Calu3 (cell line): ENCODE measurements around the gene COPB2. TPM values are rescaled to one million over a fixed set of nuclear protein-coding genes. Genes with fewer than 3 reads are reported as not detected.

ENCODE experiments used
- BruUV-seq: library from RNA; stranded (reverse); fragments of 400-500 nt; replicated peaks from 2 replicates; lab custom pipeline; 2021; lab: Mats Ljungman, UMichigan
- CTCF ChIA-PET: fragments of 300-600 bp; sonication (Branson Sonifier 250); formaldehyde crosslinking; loops from one replicate; lab custom pipeline; 2022; ENCODE audit warnings: antibody characterized with exemption; lab: Charles Lee
- DNase-seq: peaks from one replicate; pipeline ENCODE4 v3.0.0; 2022
- H3K27ac Mint-ChIP-seq: one replicate; pipeline ENCODE4 v1.8.0; 2022; ENCODE audit warnings: mixed read lengths; ENCODE audit not compliant: unreplicated experiment
- H3K27me3 Mint-ChIP-seq: one replicate; pipeline ENCODE4 v1.8.0; 2022; ENCODE audit warnings: mixed read lengths; ENCODE audit not compliant: unreplicated experiment
- H3K36me3 Mint-ChIP-seq: one replicate; pipeline ENCODE4 v1.8.0; 2022; ENCODE audit warnings: mild to moderate bottlenecking, moderate library complexity, mixed read lengths; ENCODE audit not compliant: insufficient read depth, unreplicated experiment
- H3K4me1 Mint-ChIP-seq: one replicate; pipeline ENCODE4 v1.8.0; 2022; ENCODE audit warnings: mild to moderate bottlenecking, low read depth, mixed read lengths; ENCODE audit not compliant: unreplicated experiment
- H3K4me3 Mint-ChIP-seq: one replicate; pipeline ENCODE4 v1.8.0; 2022; ENCODE audit warnings: mild to moderate bottlenecking, low read depth, moderate library complexity, mixed read lengths; ENCODE audit not compliant: unreplicated experiment
- H3K9me3 Mint-ChIP-seq: one replicate; pipeline ENCODE4 v1.8.0; 2022; ENCODE audit warnings: low read depth, mixed read lengths; ENCODE audit not compliant: unreplicated experiment
- intact Hi-C: fragments of 100-400 bp; cut with micrococcal nuclease; formaldehyde crosslinking; loops from one replicate; pipeline ENCODE4 v1.10.0; 2022; ENCODE audit not compliant: unreplicated experiment
- total RNA-seq: library from RNA; stranded (reverse); gene quantifications from 2 replicates; pipeline ENCODE4 v1.2.3, GENCODE V29; 2022
- TF ChIP-seq, protein P1 (sequence below): fragments of 200-600 bp; IDR thresholded peaks from one replicate; pipeline ENCODE4 v1.8.0; 2022; ENCODE audit warnings: antibody characterized with exemption; ENCODE audit not compliant: unreplicated experiment

The COPB2 gene
- total RNA-seq, 1 experiment from 2014 or later, result 223 TPM

DNA sequence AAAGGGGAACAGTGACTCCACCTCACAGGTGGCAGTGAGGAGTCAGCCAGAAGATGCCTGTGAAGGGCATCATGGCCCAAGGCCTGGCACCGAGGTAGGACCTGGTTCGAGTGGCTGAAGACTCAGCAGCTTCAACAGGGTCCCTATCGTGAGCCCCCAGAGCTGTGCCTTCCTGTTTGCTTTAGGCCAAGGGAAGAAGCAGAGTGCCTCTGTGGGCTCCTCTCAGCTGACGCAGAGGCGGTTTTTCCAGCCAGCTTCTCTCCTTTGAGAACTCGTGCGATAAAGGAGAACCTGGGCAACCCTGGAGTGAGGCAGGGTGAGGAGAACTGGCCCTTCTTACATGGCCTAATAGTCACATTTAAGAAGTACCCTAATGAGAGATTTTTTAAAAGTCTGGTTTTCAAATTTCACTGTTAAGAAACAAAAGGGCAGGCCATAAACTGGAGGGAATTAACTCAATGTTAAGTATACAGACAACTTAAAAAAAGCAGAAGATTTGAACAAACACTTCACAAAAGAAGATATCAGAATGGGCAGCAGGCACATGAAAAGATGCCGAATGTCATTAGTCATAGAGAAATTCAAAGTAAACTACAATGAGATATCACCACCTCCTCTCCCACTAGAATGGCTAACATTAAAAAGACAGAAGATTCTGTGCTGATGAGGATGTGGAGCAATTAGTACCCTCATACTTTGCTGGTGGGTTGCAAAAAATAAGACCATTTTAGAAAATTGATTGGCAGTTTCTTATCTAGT lies 68.7 kb downstream of the COPB2 start:
- CTCF ChIA-PET, result interaction anchor here (1.3 to 3.5 kb wide), 2 partner anchors 8 to 341 kb away, joined by 3 to 18 read pairs; no protein-coding TSS in a partner anchor
- intact Hi-C loops, result no loop called here
- no peaks in the 10 kb centered on the region for H3K27me3 Mint-ChIP-seq

DNA sequence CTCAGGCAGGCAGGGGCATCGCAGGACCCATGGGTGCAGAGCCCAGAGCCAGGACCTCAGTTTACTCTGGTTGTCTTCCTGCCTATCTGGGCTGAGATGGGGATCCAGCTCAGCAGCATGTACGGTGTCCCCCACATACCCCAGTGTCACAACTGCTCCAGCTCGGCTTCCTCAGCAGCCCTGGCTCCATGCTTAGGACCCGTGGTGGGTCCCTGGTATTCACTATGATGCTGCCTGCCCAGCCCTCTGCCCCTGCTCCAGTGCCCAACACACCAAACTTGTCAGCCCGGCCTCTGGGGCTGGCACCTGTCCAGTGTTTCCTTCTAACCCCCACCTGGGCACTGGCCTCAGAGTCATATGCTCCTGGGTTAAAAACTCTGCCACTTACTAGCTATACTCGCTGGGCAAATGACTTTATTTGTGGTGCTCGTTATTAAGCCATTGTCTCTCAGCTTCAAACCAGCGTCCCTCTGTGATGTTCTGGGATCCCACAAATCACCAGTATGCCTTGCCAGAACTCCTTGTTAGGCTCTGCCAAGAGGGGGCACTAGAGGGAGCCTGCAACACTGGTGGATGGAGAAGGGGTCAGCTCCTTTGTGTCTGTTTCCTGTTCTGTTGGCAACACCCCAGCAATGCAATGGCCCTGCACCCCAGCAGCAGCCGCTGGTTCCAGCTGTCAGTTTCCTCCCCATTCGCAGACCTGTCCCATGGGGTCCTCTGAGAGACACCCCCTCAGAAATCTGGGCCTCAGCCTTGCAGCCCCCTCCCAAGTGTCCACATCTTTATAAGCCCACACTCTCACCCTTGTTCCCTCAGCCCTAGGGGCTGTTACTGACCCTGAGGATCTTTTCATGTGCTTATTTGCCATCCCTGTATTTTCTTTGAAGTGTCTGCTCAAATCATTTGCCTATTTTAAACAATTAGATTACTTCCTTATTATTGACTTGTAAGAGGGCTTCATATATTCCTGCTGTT lies 69.7 kb downstream of the COPB2 start:
- TF ChIP-seq, protein P1, sequence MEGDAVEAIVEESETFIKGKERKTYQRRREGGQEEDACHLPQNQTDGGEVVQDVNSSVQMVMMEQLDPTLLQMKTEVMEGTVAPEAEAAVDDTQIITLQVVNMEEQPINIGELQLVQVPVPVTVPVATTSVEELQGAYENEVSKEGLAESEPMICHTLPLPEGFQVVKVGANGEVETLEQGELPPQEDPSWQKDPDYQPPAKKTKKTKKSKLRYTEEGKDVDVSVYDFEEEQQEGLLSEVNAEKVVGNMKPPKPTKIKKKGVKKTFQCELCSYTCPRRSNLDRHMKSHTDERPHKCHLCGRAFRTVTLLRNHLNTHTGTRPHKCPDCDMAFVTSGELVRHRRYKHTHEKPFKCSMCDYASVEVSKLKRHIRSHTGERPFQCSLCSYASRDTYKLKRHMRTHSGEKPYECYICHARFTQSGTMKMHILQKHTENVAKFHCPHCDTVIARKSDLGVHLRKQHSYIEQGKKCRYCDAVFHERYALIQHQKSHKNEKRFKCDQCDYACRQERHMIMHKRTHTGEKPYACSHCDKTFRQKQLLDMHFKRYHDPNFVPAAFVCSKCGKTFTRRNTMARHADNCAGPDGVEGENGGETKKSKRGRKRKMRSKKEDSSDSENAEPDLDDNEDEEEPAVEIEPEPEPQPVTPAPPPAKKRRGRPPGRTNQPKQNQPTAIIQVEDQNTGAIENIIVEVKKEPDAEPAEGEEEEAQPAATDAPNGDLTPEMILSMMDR, result no peak
- BruUV-seq, result no TSS peak
- CTCF ChIA-PET, result interaction anchor here (1.2 to 3.6 kb wide), 5 partner anchors 9 to 384 kb away, joined by 3 to 18 read pairs (median 15); no protein-coding TSS in a partner anchor
- Mint-ChIP-seq H3K36me3 (no peaks in the 10 kb centered on the region), H3K4me1 (peaks cover 39% of the 10 kb centered on the region), H3K9me3 (no peaks in the 10 kb centered on the region), H3K27ac (no peak overlapping the region), H3K27me3 (no peaks in the 10 kb centered on the region), H3K4me3 (no peak overlapping the region)
- intact Hi-C loops, result no loop called here
- peak; percentile 65 for DNase-seq

More for the DNA sequence above, 68.7 kb downstream of the COPB2 start:
- no peaks in the 10 kb centered on the region for H3K9me3 Mint-ChIP-seq
- no TSS peak for BruUV-seq
- H3K4me3 Mint-ChIP-seq, result no peak overlapping the region
- peaks cover 39% of the 10 kb centered on the region for H3K4me1 Mint-ChIP-seq
- no peaks in the 10 kb centered on the region for H3K36me3 Mint-ChIP-seq
- TF ChIP-seq, protein P1, result no peak
- DNase-seq, result no peak
- H3K27ac Mint-ChIP-seq, result no peak overlapping the region

DNA sequence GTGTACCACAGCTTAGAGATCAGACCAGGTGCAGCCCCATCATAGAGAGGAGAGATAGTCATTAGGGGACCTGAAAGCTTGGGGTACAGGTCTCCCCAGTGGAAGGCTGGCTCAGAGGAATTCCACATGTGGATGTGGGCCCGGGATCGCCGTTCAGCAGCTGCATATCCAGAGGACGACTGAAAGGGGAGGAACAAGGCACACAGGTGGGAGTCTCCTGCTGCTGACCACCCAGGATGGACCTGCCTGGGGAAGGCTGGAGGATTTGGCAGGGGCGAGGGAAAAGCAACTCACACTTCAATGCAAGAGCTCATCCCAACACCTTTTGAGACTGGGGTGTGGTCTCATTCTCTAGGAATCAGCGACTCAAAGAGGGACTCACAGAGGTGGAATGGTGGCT lies 70.6 kb downstream of the COPB2 start:
- CTCF ChIA-PET, result interaction anchor here (1.1 to 3.6 kb wide), 5 partner anchors 10 to 383 kb away, joined by 4 to 18 read pairs (median 15); no protein-coding TSS in a partner anchor
- intact Hi-C loops, result no loop called here
- H3K4me1 Mint-ChIP-seq, result peaks cover 39% of the 10 kb centered on the region
- no peak overlapping the region for H3K4me3 Mint-ChIP-seq
- H3K36me3 Mint-ChIP-seq, result no peaks in the 10 kb centered on the region
- TF ChIP-seq, protein P1, result no peak
- H3K9me3 Mint-ChIP-seq, result no peaks in the 10 kb centered on the region
- H3K27ac Mint-ChIP-seq, result peak overlapping the region; percentile 8
- no peak for DNase-seq
- no peaks in the 10 kb centered on the region for H3K27me3 Mint-ChIP-seq
- no TSS peak for BruUV-seq

- Mint-ChIP-seq H3K4me3 (no peak overlapping the region), H3K9me3 (no peaks in the 10 kb centered on the region), H3K27ac (peak overlapping the region; percentile 8), H3K27me3 (no peaks in the 10 kb centered on the region), H3K4me1 (peaks cover 43% of the 10 kb centered on the region), H3K36me3 (no peaks in the 10 kb centered on the region)
- TF ChIP-seq, protein P1, result no peak
- CTCF ChIA-PET, result interaction anchor here (1.1 to 3.6 kb wide), 4 partner anchors 11 to 206 kb away, joined by 4 to 18 read pairs (median 15); no protein-coding TSS in a partner anchor
- no peak for DNase-seq
- intact Hi-C loops, result no loop called here
- BruUV-seq, result no TSS peak
These were observed 71.0 kb downstream of the COPB2 start for GRCh38 chr3:139318431-139318816.
